Right forelimb (tissue), 1 donor: ENCODE data around the gene CORIN.
"Not testable (repeated sequence)": the region's sequence is repeated elsewhere in the genome, so short reads cannot be mapped to it uniquely, and the experiment has no call there.

Experiments
- DNase-seq: peaks from one replicate; pipeline ENCODE4 v3.0.0-alpha.2; 2018

The CORIN gene

GRCh38 chr4:47830265-47831025 is 7.4 kb downstream of the CORIN start:
- DNase-seq, result no peak

DNA sequence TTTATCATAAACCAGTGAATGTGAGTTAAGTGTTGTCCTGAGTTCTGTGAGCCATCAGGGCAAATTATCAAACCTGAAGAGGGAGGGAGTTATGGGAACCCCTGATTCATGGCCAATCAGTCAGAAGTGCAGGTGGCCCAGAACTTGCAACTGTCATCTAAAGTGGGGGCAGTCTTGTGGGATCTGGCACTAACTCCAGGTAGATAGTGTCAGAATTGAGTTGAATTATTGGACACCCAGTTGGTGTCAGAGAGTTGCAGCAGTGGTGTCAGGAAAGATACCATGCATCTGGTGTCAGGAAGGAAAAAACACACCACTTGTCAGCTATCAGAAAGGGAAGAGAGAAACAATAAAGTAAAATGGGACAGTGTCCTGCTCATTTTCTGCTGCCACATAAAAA is 8.4 kb downstream of the CORIN start:
- no peak for DNase-seq

DNA sequence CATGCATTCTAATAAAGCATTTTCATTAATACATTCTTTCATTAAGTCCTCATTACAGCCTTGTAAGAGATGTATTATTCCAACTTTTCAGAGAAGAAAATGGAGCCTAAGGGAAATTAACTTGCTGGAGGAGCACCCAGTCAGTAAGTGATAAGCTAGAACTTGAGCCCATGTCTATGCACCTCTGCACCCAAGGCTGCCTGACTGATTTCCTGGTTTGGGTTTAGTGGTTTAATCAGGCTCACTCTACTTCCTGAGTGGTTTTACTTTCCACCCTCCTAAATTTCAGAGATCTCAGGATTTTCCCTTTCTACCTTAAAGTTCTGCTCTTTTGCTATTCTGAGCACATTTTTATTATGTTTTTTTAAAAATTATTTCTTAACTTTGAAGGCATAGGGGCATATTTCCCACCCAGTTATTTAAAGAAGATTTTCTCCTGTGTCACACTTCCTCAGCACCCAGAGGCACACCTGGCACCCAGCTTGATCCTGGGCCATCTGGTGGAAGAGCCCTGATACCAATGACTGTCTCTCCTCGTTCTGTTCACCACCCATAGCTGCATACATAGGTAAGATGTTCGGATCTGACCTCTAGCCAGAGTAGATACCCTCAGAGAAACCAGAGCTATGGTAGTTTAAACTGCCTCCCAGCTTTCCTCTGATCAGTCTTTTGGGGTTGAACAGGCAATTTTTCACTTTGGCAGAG is 10.4 kb downstream of the CORIN start:
- no peak for DNase-seq

DNA sequence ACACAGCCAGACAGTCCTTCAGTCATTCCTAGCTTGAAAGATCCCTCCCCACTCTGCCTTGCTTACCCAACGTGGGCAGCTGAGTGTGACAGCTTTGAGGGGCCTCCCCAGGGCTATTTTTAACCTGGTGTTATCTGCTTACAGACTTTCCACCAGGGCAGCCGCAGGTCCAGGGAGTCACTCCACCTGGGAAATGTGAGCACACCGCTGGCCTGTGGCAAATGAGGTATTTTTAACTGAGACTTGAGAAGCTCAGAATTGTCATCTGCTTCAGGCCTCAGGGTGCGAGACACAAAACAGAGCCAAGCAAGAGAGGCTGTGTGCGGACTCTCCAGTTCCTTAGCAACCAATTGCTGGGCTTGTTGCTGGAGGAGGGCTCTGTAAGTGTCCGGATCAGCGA is 13.0 kb downstream of the CORIN start:
- no peak for DNase-seq

DNA sequence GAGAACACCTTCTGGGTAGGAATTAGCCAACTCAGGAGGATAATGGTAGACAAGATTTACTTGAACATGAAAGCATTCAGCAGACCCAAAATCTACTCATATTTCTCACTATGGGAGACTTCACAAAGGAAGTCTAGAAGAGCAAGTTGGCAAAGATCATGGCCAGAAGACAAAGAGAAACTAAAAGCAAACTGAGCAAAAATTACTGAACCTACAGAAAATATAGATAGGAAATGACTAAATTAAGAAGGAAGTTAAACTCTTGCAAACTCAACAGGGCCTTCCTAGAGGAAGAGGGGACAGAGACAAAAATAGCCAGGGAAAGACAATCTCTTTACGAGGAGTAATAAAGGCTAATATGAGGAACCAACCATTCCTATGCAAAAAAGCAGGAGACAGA is 18.7 kb downstream of the CORIN start:
- no peak for DNase-seq

GRCh38 chr4:47817275-47817674 is 20.6 kb downstream of the CORIN start:
- DNase-seq, result no peak

GRCh38 chr4:47816748-47817147 is 21.1 kb downstream of the CORIN start:
- DNase-seq, result no peak

DNA sequence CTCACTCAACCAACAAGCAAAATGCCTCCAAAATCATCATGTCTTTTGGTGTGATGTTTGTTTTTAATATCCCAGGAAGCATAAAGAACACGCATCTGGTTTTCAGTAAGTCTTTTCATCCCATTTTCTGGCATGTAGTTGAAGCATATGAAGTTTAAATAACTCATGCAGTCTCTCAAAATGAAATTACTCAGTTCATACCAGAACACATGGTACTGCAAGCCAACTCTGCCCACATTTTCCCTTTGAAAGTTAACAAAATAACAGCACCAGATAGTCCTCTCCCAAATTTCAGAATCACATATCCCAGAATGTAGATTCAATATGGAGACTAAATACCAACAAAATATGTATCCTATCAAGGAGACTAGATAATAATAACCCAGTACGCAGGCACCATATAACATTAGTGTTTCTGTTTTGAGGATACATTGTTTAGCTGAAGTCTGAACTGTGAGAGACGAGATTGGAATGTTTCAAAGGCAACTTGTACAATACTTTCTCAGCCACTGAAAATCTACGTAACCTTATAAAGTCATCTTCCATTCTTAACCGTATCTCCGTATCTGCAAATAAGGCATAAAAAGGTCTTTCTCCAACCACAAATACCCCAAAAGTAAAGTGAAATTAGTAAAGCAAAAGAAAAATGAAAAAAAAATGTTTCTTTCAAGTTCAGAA is 23.1 kb downstream of the CORIN start:
- no peak for DNase-seq

GRCh38 chr4:47809654-47810203 is 28.1 kb downstream of the CORIN start:
- no peak for DNase-seq

- DNase-seq, result no peak
Observed at GRCh38 chr4:47804598-47804997, 33.3 kb downstream of the CORIN start.

DNA sequence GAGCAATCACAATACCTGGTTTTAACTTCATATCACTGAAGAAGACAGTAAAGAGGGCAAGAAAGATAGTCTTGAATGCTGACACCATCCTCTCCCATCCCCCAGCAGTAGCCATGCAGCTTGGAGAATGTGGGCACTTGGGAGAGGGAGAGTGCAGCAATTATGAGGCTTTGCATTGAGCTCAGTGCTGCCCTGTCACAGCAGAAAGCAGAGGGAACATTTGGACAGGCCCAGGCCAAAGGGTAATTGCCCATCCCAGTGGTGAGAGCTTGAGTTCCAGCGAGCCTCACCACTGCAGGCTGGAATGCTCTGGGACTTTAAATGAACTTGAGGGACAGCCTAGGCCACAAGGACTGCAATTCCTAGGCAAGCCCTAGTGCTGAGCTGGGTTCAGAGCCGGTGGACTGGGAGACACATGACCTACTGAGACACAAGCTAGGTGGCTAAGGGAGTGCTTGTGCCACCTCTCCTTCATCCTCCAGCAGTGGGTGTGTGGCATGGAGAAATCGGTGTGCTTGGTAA is 36.3 kb downstream of the CORIN start:
- no peak for DNase-seq

DNA sequence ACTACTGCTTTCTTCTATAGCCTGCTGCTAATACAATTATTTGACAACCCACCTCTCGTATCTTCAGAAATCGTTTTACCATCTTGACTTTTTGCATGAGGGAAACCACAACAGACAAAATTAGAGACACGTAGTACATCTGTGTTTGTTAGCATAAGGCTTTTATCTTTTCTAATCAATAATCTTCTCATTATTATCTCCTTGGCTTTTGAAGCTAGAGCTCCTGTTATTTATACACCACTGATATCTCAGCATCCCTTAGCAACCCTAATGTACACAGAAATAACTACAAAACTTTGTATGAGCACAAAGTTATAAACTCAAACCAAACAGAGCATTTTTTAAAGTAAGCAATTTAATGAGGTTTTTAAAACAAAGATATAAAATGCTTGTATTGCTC is 39.7 kb downstream of the CORIN start:
- DNase-seq, result no peak

DNA sequence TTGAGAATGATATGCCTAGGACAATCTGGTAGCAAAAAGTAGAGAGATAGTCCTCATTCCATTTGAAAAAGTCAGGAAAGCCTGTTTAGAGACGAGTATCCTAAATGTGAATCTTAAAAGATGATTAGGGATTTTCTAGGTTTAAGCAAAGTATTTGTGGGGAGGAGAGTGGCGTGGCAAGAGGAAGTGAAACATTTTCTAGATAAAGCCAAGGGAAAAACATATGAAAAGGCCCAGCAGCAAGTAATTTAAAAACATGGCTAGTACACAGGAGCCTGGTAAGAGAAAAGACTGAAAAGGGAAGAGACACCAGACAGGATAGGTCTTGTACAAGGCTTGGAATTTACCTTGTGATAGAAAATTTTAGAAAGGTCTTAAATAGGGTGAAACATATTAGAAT is 45.9 kb downstream of the CORIN start:
- no peak for DNase-seq

- DNase-seq, result no peak
Observed at GRCh38 chr4:47790105-47790504, 47.8 kb downstream of the CORIN start.

GRCh38 chr4:47788126-47788525 is 49.7 kb downstream of the CORIN start:
- no peak for DNase-seq

DNA sequence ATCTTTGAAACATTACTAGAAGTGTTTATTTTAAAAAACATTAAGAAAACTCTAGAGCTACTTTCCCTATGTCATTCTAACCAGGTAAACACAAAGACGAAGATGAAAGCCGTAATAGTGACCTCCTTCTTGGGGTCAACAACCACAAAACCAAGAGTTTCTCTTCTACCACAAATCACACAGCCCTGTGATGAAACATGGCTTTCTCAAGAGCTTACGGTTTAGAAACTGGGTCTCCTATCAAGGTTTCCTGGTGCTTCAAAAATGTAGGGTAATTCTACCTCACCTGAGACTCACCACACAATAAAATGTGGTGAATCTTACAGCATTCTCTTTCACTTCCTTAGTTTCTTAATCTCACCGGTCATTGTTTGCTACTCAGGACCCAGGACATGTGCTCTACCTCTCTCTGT is 50.9 kb downstream of the CORIN start:
- DNase-seq, result no peak

GRCh38 chr4:47785153-47785552 is 52.7 kb downstream of the CORIN start:
- DNase-seq, result no peak

DNA sequence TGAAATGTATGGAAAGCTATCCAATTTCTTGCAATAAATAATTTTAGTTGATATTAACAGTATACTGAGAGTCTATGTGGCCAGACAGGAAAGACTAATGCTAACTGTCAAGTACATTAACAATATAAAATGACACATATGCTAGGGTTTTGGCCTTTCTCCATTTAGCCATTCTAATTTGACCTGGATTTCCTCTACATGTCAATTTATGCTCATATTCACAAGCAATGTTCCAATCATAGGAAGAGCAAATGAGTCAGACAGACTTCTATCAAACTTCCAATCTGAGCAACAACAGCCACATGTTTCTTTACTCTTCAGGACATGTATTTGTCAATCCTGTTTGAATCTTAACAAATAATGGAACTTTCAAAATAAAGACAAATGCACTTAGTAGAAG is 53.6 kb downstream of the CORIN start:
- no peak for DNase-seq

- no peak for DNase-seq
Observed at GRCh38 chr4:47776353-47776752, 61.5 kb downstream of the CORIN start.

GRCh38 chr4:47774079-47774478 is 63.8 kb downstream of the CORIN start:
- DNase-seq, result no peak

- DNase-seq, result no peak
Observed at GRCh38 chr4:47771020-47771419, 66.8 kb downstream of the CORIN start.

- not testable (repeated sequence) for DNase-seq
Observed at GRCh38 chr4:47767956-47768355, 69.9 kb downstream of the CORIN start.

GRCh38 chr4:47763279-47763678 is 74.6 kb downstream of the CORIN start:
- no peak for DNase-seq
